ENCODE results near the gene DCST1. TPM values are rescaled to one million over a fixed set of nuclear protein-coding genes. Genes with fewer than 3 reads are reported as not detected.

DCST1 gene
- total RNA-seq, 2 experiments from 2014 or later = not detected

DNA sequence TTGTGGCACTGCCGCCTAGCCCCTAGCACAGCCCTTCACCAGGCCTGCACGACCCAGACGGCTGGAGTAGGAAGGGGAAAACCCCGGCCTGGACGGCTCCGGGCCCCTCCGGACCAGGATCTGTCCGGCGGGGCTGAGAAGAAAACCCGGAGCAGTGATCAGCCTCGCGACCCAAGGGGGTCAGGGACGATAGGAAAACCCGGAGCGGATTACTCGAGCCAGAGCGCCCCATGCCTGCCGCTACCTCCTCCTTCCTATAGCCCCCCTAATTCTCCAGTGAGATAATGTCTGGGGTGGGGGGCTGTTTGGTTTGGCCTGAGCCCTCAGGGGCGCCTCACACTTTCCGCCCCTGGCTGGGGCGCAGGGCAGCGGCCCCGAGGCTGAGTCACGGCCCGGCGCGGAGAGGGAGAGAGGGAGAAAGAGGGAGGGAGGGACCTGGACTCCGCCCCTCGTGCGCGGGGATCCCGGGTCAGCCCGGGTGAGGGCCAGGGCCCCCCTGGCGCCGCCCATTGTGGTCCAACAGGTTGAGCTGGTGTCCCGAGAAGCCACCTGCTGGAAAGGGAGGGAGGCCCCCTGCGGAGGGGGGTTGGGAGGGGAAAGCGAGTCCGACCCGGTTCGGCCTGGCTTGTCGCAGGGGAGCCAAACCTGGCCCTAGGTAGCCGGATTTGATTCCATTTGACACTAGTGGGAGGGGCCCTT is 32.7 kb upstream of the DCST1 start:
- H3K9me3 ChIP-seq (ENCODE audit: low read length) = no peaks in the 10 kb centered on the region
- H4K20me1 ChIP-seq (ENCODE audit: insufficient read depth, low read length) = no peaks in the 10 kb centered on the region
- peaks cover 10% of the 10 kb centered on the region; the same call in 1 of the 2 replicates for H3K79me2 ChIP-seq (ENCODE audit: insufficient read depth, low read depth, low read length)
- peaks cover 59% of the 10 kb centered on the region for H3K4me1 ChIP-seq (ENCODE audit: insufficient read depth, low read length, poor library complexity, severe bottlenecking)
- peak overlapping the region; percentile 79 for H2AFZ ChIP-seq (ENCODE audit: low read length)
- CTCF ChIA-PET (ENCODE audit: unreplicated experiment) = interaction anchor here (1.7 kb wide), 1 partner anchor 16 kb away, joined by 5 read pairs; no protein-coding TSS in a partner anchor
- DNase-seq (ENCODE audit: low spot score) = peak; percentile 93
- H3K36me3 ChIP-seq (ENCODE audit: insufficient read depth, low read length) = no peaks in the 10 kb centered on the region
- intact Hi-C loops (cut with micrococcal nuclease; ENCODE audit: unreplicated experiment) = loop anchor here (1.0 to 5.0 kb wide), 3 partner anchors 50 to 139 kb away; partner anchors contain the start of genes ADAM15 and EFNA4
- BruUV-seq (replicated peaks) = no TSS peak
- POLR2A ChIA-PET = interaction anchor here (0.6 to 1.9 kb wide), 3 partner anchors 18 to 51 kb away, joined by 3 to 6 read pairs (median 4); partner anchors contain the start of genes FLAD1 and PBXIP1
- peak overlapping the region; percentile 92 for H3K27ac ChIP-seq (ENCODE audit: low read depth, low read length, poor library complexity, severe bottlenecking)
- H3K4me2 ChIP-seq (ENCODE audit: low read length) = peak overlapping the region; percentile 94
- no peaks in the 10 kb centered on the region for H3K9me2 ChIP-seq (ENCODE audit: insufficient read depth, low read length)
- peak overlapping the region; percentile 71 for H3K4me3 ChIP-seq (ENCODE audit: low read depth, low read length, poor library complexity, severe bottlenecking)
- no peak for TF ChIP-seq EZH2phosphoT487 (IDR thresholded peaks at IDR 0.05; ENCODE audit: borderline replicate concordance, low read depth, low read length)
- TF ChIP-seq, protein P1, sequence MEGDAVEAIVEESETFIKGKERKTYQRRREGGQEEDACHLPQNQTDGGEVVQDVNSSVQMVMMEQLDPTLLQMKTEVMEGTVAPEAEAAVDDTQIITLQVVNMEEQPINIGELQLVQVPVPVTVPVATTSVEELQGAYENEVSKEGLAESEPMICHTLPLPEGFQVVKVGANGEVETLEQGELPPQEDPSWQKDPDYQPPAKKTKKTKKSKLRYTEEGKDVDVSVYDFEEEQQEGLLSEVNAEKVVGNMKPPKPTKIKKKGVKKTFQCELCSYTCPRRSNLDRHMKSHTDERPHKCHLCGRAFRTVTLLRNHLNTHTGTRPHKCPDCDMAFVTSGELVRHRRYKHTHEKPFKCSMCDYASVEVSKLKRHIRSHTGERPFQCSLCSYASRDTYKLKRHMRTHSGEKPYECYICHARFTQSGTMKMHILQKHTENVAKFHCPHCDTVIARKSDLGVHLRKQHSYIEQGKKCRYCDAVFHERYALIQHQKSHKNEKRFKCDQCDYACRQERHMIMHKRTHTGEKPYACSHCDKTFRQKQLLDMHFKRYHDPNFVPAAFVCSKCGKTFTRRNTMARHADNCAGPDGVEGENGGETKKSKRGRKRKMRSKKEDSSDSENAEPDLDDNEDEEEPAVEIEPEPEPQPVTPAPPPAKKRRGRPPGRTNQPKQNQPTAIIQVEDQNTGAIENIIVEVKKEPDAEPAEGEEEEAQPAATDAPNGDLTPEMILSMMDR (conservative IDR thresholded peaks at IDR 0.05; ENCODE audit: low read length) = peak; percentile 20; the same call in 1 of the 2 replicates

GRCh38 chr1:155001425-155001674 is 32.3 kb upstream of the DCST1 start:
- H3K4me3 ChIP-seq (ENCODE audit: low read depth, low read length, poor library complexity, severe bottlenecking) = peak overlapping the region; percentile 71
- TF ChIP-seq EZH2phosphoT487 (IDR thresholded peaks at IDR 0.05; ENCODE audit: borderline replicate concordance, low read depth, low read length) = no peak
- TF ChIP-seq, protein P1 (conservative IDR thresholded peaks at IDR 0.05; ENCODE audit: low read length) = no peak
- H3K36me3 ChIP-seq (ENCODE audit: insufficient read depth, low read length) = no peaks in the 10 kb centered on the region
- peak overlapping the region; percentile 94 for H3K4me2 ChIP-seq (ENCODE audit: low read length)
- H3K79me2 ChIP-seq (ENCODE audit: insufficient read depth, low read depth, low read length) = peaks cover 10% of the 10 kb centered on the region; the same call in 1 of the 2 replicates
- peaks cover 60% of the 10 kb centered on the region for H3K4me1 ChIP-seq (ENCODE audit: insufficient read depth, low read length, poor library complexity, severe bottlenecking)
- intact Hi-C loops (cut with micrococcal nuclease; ENCODE audit: unreplicated experiment) = loop anchor here (1.0 to 5.0 kb wide), 3 partner anchors 50 to 139 kb away; partner anchors contain the start of genes ADAM15 and EFNA4
- no peaks in the 10 kb centered on the region for H3K9me3 ChIP-seq (ENCODE audit: low read length)
- ChIA-PET POLR2A (interaction anchor here (0.6 to 1.9 kb wide), 3 partner anchors 19 to 50 kb away, joined by 3 to 6 read pairs (median 4); partner anchors contain the start of genes FLAD1 and PBXIP1), CTCF (ENCODE audit: unreplicated experiment) (interaction anchor here (1.7 kb wide), 1 partner anchor 16 kb away, joined by 5 read pairs; no protein-coding TSS in a partner anchor)
- BruUV-seq (replicated peaks) = no TSS peak
- no peaks in the 10 kb centered on the region for H3K9me2 ChIP-seq (ENCODE audit: insufficient read depth, low read length)
- no peak for DNase-seq (ENCODE audit: low spot score)
- no peaks in the 10 kb centered on the region for H4K20me1 ChIP-seq (ENCODE audit: insufficient read depth, low read length)
- peak overlapping the region; percentile 79 for H2AFZ ChIP-seq (ENCODE audit: low read length)
- peak overlapping the region; percentile 92 for H3K27ac ChIP-seq (ENCODE audit: low read depth, low read length, poor library complexity, severe bottlenecking)
